Smooth muscle cell (in vitro differentiated cells): ENCODE data around the gene TNNI2. TPM values are rescaled to one million over a fixed set of nuclear protein-coding genes. Genes with fewer than 3 reads are reported as not detected.

Experiments used
- DNase-seq: peaks from one replicate; lab custom pipeline; 2025; ENCODE audit not compliant: unreplicated experiment; lab: John Stamatoyannopoulos, UW
- H2AFZ ChIP-seq: fragments of 200-600 bp; sonication (generic); 2 replicates; pipeline ENCODE4 v1.6.0; 2016; ENCODE audit warnings: antibody characterized with exemption, low read depth, mild to moderate bottlenecking
- H3F3A ChIP-seq: fragments of 200-600 bp; sonication (generic); 2 replicates; pipeline ENCODE4 v1.6.0; 2017; ENCODE audit warnings: antibody characterized with exemption, low read depth
- H3K27ac ChIP-seq: fragments of 200-600 bp; sonication (generic); 2 replicates; pipeline ENCODE4 v1.5.1; 2016; ENCODE audit warnings: low read depth, mild to moderate bottlenecking
- H3K27me3 ChIP-seq: fragments of 200-600 bp; sonication (generic); 2 replicates; pipeline ENCODE4 v1.6.1; 2016; ENCODE audit warnings: low read depth, mild to moderate bottlenecking
- H3K36me3 ChIP-seq: fragments of 200-600 bp; sonication (generic); 2 replicates; pipeline ENCODE4 v1.5.1; 2016; ENCODE audit warnings: low read depth
- H3K4me1 ChIP-seq: fragments of 200-600 bp; sonication (generic); 2 replicates; pipeline ENCODE4 v1.5.1; 2016; ENCODE audit warnings: low read depth
- H3K4me2 ChIP-seq: fragments of 200-600 bp; sonication (generic); 2 replicates; pipeline ENCODE4 v1.6.0; 2016; ENCODE audit warnings: mild to moderate bottlenecking
- H3K4me3 ChIP-seq: fragments of 200-600 bp; sonication (generic); 2 replicates; pipeline ENCODE4 v1.5.1; 2016; ENCODE audit warnings: mild to moderate bottlenecking
- H3K79me2 ChIP-seq: fragments of 200-600 bp; sonication (generic); 2 replicates; pipeline ENCODE4 v1.6.0; 2016; ENCODE audit warnings: low read depth, mild to moderate bottlenecking
- H3K9ac ChIP-seq: fragments of 200-600 bp; sonication (generic); 2 replicates; pipeline ENCODE4 v1.6.0; 2016; ENCODE audit warnings: low read depth
- H3K9me3 ChIP-seq: fragments of 200-600 bp; sonication (generic); replicated peaks from 2 replicates; pipeline ENCODE4 v1.5.1; 2016; ENCODE audit warnings: low read depth
- H4K20me1 ChIP-seq: fragments of 200-600 bp; sonication (generic); 2 replicates; pipeline ENCODE4 v1.6.0; 2016; ENCODE audit warnings: low read depth
- CTCF ChIP-seq: fragments of 200-600 bp; sonication (generic); IDR thresholded peaks from 2 replicates; pipeline ENCODE4 v1.5.1; 2017; ENCODE audit warnings: borderline replicate concordance, mild to moderate bottlenecking, antibody characterized with exemption; ENCODE audit not compliant: insufficient read depth, poor library complexity, severe bottlenecking
- WGBS: methylation state at CpG from one replicate; pipeline ENCODE4 v1.1.7; 2016; ENCODE audit warnings: low lambda C conversion rate; 5-methylcytosine and 5-hydroxymethylcytosine counted together
- polyA plus RNA-seq: library from polyadenylated mRNA; unstranded; fragments of >200 nt; fragmentation: Nextera tagmentation; extraction: Ambion mirVana; gene quantifications from 2 replicates; pipeline ENCODE4 v1.2.1, GENCODE V29; 2016
- total RNA-seq: library from RNA; depleted of rRNA; stranded (reverse); fragments of >200 nt; gene quantifications from 2 replicates; pipeline ENCODE4 v1.2.3, GENCODE V29; 2014

TNNI2 gene
- total and polyA plus RNA-seq, 2 experiments from 2014 or later, result 0.94 to 1.2 TPM

- no peak overlapping the region for H3K27ac ChIP-seq
- H3F3A ChIP-seq, result no peaks in the 10 kb centered on the region
- H3K36me3 ChIP-seq, result no peaks in the 10 kb centered on the region
- no peaks in the 10 kb centered on the region for H3K79me2 ChIP-seq
- H4K20me1 ChIP-seq, result no peaks in the 10 kb centered on the region
- no peaks in the 10 kb centered on the region for H3K9me3 ChIP-seq
- H3K4me3 ChIP-seq, result no peak overlapping the region
- H3K27me3 ChIP-seq, result no peaks in the 10 kb centered on the region
- no peak overlapping the region for H2AFZ ChIP-seq
- 76% methylated on average over 23 of the region's 26 CpGs for WGBS
- H3K4me2 ChIP-seq, result peak overlapping the region; percentile 79
- no peak overlapping the region for H3K9ac ChIP-seq
- TF ChIP-seq CTCF, result no peak
- H3K4me1 ChIP-seq, result peaks cover 12% of the 10 kb centered on the region
- DNase-seq, result no peak
Measured at GRCh38 chr11:1831338-1832210, 7.2 kb upstream of the TNNI2 start.

GRCh38 chr11:1832211-1832919 is 6.4 kb upstream of the TNNI2 start:
- peak; percentile 100 for TF ChIP-seq CTCF
- H3K79me2 ChIP-seq, result no peaks in the 10 kb centered on the region
- H3K4me1 ChIP-seq, result peaks cover 12% of the 10 kb centered on the region
- no peaks in the 10 kb centered on the region for H3K27me3 ChIP-seq
- no peaks in the 10 kb centered on the region for H3F3A ChIP-seq
- no peaks in the 10 kb centered on the region for H3K9me3 ChIP-seq
- H4K20me1 ChIP-seq, result no peaks in the 10 kb centered on the region
- H3K9ac ChIP-seq, result no peak overlapping the region
- 22% methylated on average over 28 of the region's 40 CpGs for WGBS
- H3K27ac ChIP-seq, result no peak overlapping the region
- H2AFZ ChIP-seq, result peak overlapping the region; percentile 14
- H3K4me2 ChIP-seq, result peak overlapping the region; percentile 79
- peak; percentile 40 for DNase-seq
- H3K4me3 ChIP-seq, result no peak overlapping the region
- no peaks in the 10 kb centered on the region for H3K36me3 ChIP-seq

- H4K20me1 ChIP-seq, result no peaks in the 10 kb centered on the region
- no peak overlapping the region for H3K9ac ChIP-seq
- DNase-seq, result no peak
- H3K27me3 ChIP-seq, result no peaks in the 10 kb centered on the region
- H3K4me3 ChIP-seq, result no peak overlapping the region
- no peak overlapping the region for H2AFZ ChIP-seq
- no peaks in the 10 kb centered on the region for H3K9me3 ChIP-seq
- H3K4me1 ChIP-seq, result peaks cover 13% of the 10 kb centered on the region
- no peaks in the 10 kb centered on the region for H3F3A ChIP-seq
- WGBS, result 57% methylated on average over 17 of the region's 17 CpGs
- H3K27ac ChIP-seq, result no peak overlapping the region
- TF ChIP-seq CTCF, result no peak
- H3K36me3 ChIP-seq, result no peaks in the 10 kb centered on the region
- H3K4me2 ChIP-seq, result peak overlapping the region; percentile 79
- no peaks in the 10 kb centered on the region for H3K79me2 ChIP-seq
Measured at GRCh38 chr11:1832920-1833295, 5.9 kb upstream of the TNNI2 start.
